ENCODE measurements around the gene ANTXR2.
"Not testable (repeated sequence)": the region's sequence is repeated elsewhere in the genome, so short reads cannot be mapped to it uniquely, and the experiment has no call there.

The ANTXR2 gene

GRCh38 chr4:79991601-79992000 lies 81.4 kb downstream of the ANTXR2 start:
- Histone ChIP-seq H3K4me1 (ENCODE audit: insufficient read depth, low read length, severe bottlenecking) (no peaks in the 10 kb centered on the region), H3K79me2 (ENCODE audit: insufficient read depth, low read length) (no peaks in the 10 kb centered on the region), H3K9me3 (ENCODE audit: low read length) (no peaks in the 10 kb centered on the region), H3K9ac (ENCODE audit: low read length) (no peak overlapping the region), H3K27me3 (ENCODE audit: insufficient read depth, low read length) (no peaks in the 10 kb centered on the region), H3F3A (ENCODE audit: insufficient read depth, low read length) (no peaks in the 10 kb centered on the region), H3K4me2 (ENCODE audit: low read length) (no peak overlapping the region), H3K36me3 (ENCODE audit: insufficient read depth, low read length) (no peaks in the 10 kb centered on the region), H3K27ac (ENCODE audit: low read depth, low read length, poor library complexity, severe bottlenecking) (no peak overlapping the region), H2AFZ (ENCODE audit: low read length) (no peak overlapping the region), H3K4me3 (ENCODE audit: low read depth, low read length, poor library complexity, severe bottlenecking) (no peak overlapping the region), H4K20me1 (ENCODE audit: insufficient read depth, low read length) (no peaks in the 10 kb centered on the region), H3K9me2 (ENCODE audit: low read depth, low read length) (no peaks in the 10 kb centered on the region)
- TF ChIP-seq EZH2 (IDR thresholded peaks at IDR 0.05; ENCODE audit: borderline replicate concordance, low read length): no peak
- no peak for TF ChIP-seq CTCF (IDR thresholded peaks at IDR 0.05; ENCODE audit: low read length)

GRCh38 chr4:79991100-79991499 lies 81.9 kb downstream of the ANTXR2 start:
- not testable (repeated sequence) for H3K79me2 ChIP-seq (ENCODE audit: insufficient read depth, low read length); H3K36me3 ChIP-seq (ENCODE audit: insufficient read depth, low read length); H3K4me2 ChIP-seq (ENCODE audit: low read length); H3F3A ChIP-seq (ENCODE audit: insufficient read depth, low read length); H3K27me3 ChIP-seq (ENCODE audit: insufficient read depth, low read length); H2AFZ ChIP-seq (ENCODE audit: low read length); H4K20me1 ChIP-seq (ENCODE audit: insufficient read depth, low read length); H3K9ac ChIP-seq (ENCODE audit: low read length); H3K4me1 ChIP-seq (ENCODE audit: insufficient read depth, low read length, severe bottlenecking); H3K9me3 ChIP-seq (ENCODE audit: low read length); H3K9me2 ChIP-seq (ENCODE audit: low read depth, low read length); H3K4me3 ChIP-seq (ENCODE audit: low read depth, low read length, poor library complexity, severe bottlenecking); H3K27ac ChIP-seq (ENCODE audit: low read depth, low read length, poor library complexity, severe bottlenecking)

- H3K9me3 ChIP-seq (ENCODE audit: low read length): no peaks in the 10 kb centered on the region
- H3K9ac ChIP-seq (ENCODE audit: low read length): no peak overlapping the region
- no peaks in the 10 kb centered on the region for H3K27me3 ChIP-seq (ENCODE audit: insufficient read depth, low read length)
- H3K4me3 ChIP-seq (ENCODE audit: low read depth, low read length, poor library complexity, severe bottlenecking): no peak overlapping the region
- no peaks in the 10 kb centered on the region for H3K79me2 ChIP-seq (ENCODE audit: insufficient read depth, low read length)
- no peaks in the 10 kb centered on the region for H4K20me1 ChIP-seq (ENCODE audit: insufficient read depth, low read length)
- no peak overlapping the region for H2AFZ ChIP-seq (ENCODE audit: low read length)
- H3F3A ChIP-seq (ENCODE audit: insufficient read depth, low read length): no peaks in the 10 kb centered on the region
- no peak overlapping the region for H3K4me2 ChIP-seq (ENCODE audit: low read length)
- no peak overlapping the region for H3K27ac ChIP-seq (ENCODE audit: low read depth, low read length, poor library complexity, severe bottlenecking)
- no peaks in the 10 kb centered on the region for H3K4me1 ChIP-seq (ENCODE audit: insufficient read depth, low read length, severe bottlenecking)
- no peaks in the 10 kb centered on the region for H3K9me2 ChIP-seq (ENCODE audit: low read depth, low read length)
- H3K36me3 ChIP-seq (ENCODE audit: insufficient read depth, low read length): no peaks in the 10 kb centered on the region
- TF ChIP-seq EZH2 (IDR thresholded peaks at IDR 0.05; ENCODE audit: borderline replicate concordance, low read length) (no peak), CTCF (IDR thresholded peaks at IDR 0.05; ENCODE audit: low read length) (no peak)
Observed at GRCh38 chr4:79987401-79987800, 85.6 kb downstream of the ANTXR2 start.

- Histone ChIP-seq H3K27me3 (ENCODE audit: insufficient read depth, low read length) (no peaks in the 10 kb centered on the region), H2AFZ (ENCODE audit: low read length) (no peak overlapping the region), H4K20me1 (ENCODE audit: insufficient read depth, low read length) (no peaks in the 10 kb centered on the region), H3K36me3 (ENCODE audit: insufficient read depth, low read length) (no peaks in the 10 kb centered on the region), H3K27ac (ENCODE audit: low read depth, low read length, poor library complexity, severe bottlenecking) (no peak overlapping the region), H3F3A (ENCODE audit: insufficient read depth, low read length) (no peaks in the 10 kb centered on the region), H3K9ac (ENCODE audit: low read length) (no peak overlapping the region), H3K4me3 (ENCODE audit: low read depth, low read length, poor library complexity, severe bottlenecking) (no peak overlapping the region), H3K9me3 (ENCODE audit: low read length) (no peaks in the 10 kb centered on the region), H3K9me2 (ENCODE audit: low read depth, low read length) (no peaks in the 10 kb centered on the region), H3K4me2 (ENCODE audit: low read length) (no peak overlapping the region), H3K79me2 (ENCODE audit: insufficient read depth, low read length) (no peaks in the 10 kb centered on the region), H3K4me1 (ENCODE audit: insufficient read depth, low read length, severe bottlenecking) (no peaks in the 10 kb centered on the region)
- TF ChIP-seq EZH2 (IDR thresholded peaks at IDR 0.05; ENCODE audit: borderline replicate concordance, low read length) (no peak), CTCF (IDR thresholded peaks at IDR 0.05; ENCODE audit: low read length) (no peak)
Observed at GRCh38 chr4:79983431-79983830, 89.6 kb downstream of the ANTXR2 start.
